Measurements from ENCODE around the gene FHIT. TPM values are rescaled to one million over a fixed set of nuclear protein-coding genes. Genes with fewer than 3 reads are reported as not detected.

Gene FHIT
- total and polyA plus RNA-seq, 2 of the 4 experiments (the other 2 are of a cell fraction), result 0.07 TPM; not detected in 1

GRCh38 chr3:60274098-60274497 lies 977.2 kb downstream of the FHIT start:
- intact Hi-C loops (cut with micrococcal nuclease), result no loop called here

More at GRCh38 chr3:60274098-60274497, 977.2 kb downstream of the FHIT start:
- Histone ChIP-seq H4K20me1 (ENCODE audit: insufficient read depth, low read length) (no peaks in the 10 kb centered on the region), H2BK15ac (ENCODE audit: low read depth, low read length) (no peak overlapping the region), H3K9ac (ENCODE audit: low read depth, low read length) (no peak overlapping the region), H3K9me3 (ENCODE audit: control insufficient read depth, insufficient read depth, low read length) (peaks cover 1% of the 10 kb centered on the region; the same call in 1 of the 2 replicates), H2AK9ac (replicated peaks; ENCODE audit: low read depth, low read length, poor library complexity) (no peak overlapping the region), H2BK20ac (ENCODE audit: low read depth, low read length) (no peak overlapping the region), H4K5ac (ENCODE audit: low read depth, low read length) (no peak overlapping the region), H3K79me1 (ENCODE audit: low read depth in 1 of 2, low read length in 2 of 2) (no peaks in the 10 kb centered on the region), H2BK120ac (ENCODE audit: low read depth, low read length) (no peak overlapping the region), H3K4me3 (ENCODE audit: insufficient read depth, low read depth, low read length) (no peak overlapping the region), H3K9me1 (ENCODE audit: insufficient read depth, low read length) (no peaks in the 10 kb centered on the region), H3K4me2 (ENCODE audit: low read depth, low read length) (no peak overlapping the region), H3K36me3 (ENCODE audit: control insufficient read depth, insufficient read depth, low read length) (no peaks in the 10 kb centered on the region), H3K23ac (ENCODE audit: low read depth, low read length) (no peak overlapping the region), H3K56ac (ENCODE audit: extremely low read depth, insufficient read depth, low read length) (no peak overlapping the region), H4K91ac (ENCODE audit: insufficient read depth, low read depth, low read length) (no peak overlapping the region), H3K27me3 (ENCODE audit: control insufficient read depth, insufficient read depth, low read length) (no peaks in the 10 kb centered on the region), H3K4ac (ENCODE audit: low read depth, low read length) (no peak overlapping the region), H3K27ac (ENCODE audit: insufficient read depth, low read length) (no peak overlapping the region), H4K8ac (ENCODE audit: low read depth in 2 of 2, low read length in 2 of 2) (no peak overlapping the region), H3K18ac (ENCODE audit: low read depth, low read length) (no peak overlapping the region), H2BK5ac (ENCODE audit: low read depth, low read length, poor library complexity, severe bottlenecking) (no peak overlapping the region), H3K14ac (replicated peaks; ENCODE audit: low read depth, low read length) (no peak overlapping the region), H2AK5ac (ENCODE audit: low read depth, low read length) (no peak overlapping the region), H3K4me1 (ENCODE audit: control insufficient read depth, insufficient read depth, low read length) (no peaks in the 10 kb centered on the region), H2AFZ (replicated peaks; ENCODE audit: low read length, poor library complexity) (no peak overlapping the region)
- dilution Hi-C loops (cut with HindIII; ENCODE audit: low sequenced_read_pairs, unreplicated experiment) (no loop called here), in situ Hi-C loops (cut with MboI; ENCODE audit: low sequenced_read_pairs) (no loop called here)
- TF ChIP-seq BHLHE40 (IDR thresholded peaks at IDR 0.05; ENCODE audit: low read depth, low read length) (no peak), RCOR1 (IDR thresholded peaks at IDR 0.05; ENCODE audit: insufficient replicate concordance, low read length) (no peak), POLR2A (IDR thresholded peaks at IDR 0.05; ENCODE audit: low read depth, low read length) (no peak), CEBPB (IDR thresholded peaks at IDR 0.05; ENCODE audit: low read depth, low read length) (no peak), USF2 (IDR thresholded peaks at IDR 0.05; ENCODE audit: low read depth, low read length) (no peak), NFE2L2 (IDR thresholded peaks at IDR 0.05; ENCODE audit: low read depth, low read length) (no peak), MAZ (IDR thresholded peaks at IDR 0.05; ENCODE audit: borderline replicate concordance, low read depth, low read length) (no peak), MXI1 (IDR thresholded peaks at IDR 0.05; ENCODE audit: borderline replicate concordance, low read depth, low read length) (no peak), SMC3 (IDR thresholded peaks at IDR 0.05; ENCODE audit: low read depth, low read length) (no peak), FOS (IDR thresholded peaks at IDR 0.05; ENCODE audit: low read depth, low read length) (no peak), CHD1 (IDR thresholded peaks at IDR 0.05; ENCODE audit: low read depth, low read length) (no peak), RFX5 (IDR thresholded peaks at IDR 0.05; ENCODE audit: low read depth, low read length) (no peak), RAD21 (IDR thresholded peaks at IDR 0.05; ENCODE audit: low read length) (no peak), ELK1 (IDR thresholded peaks at IDR 0.05; ENCODE audit: borderline replicate concordance, low read depth, low read length) (no peak)
- TF ChIP-seq, protein P1, sequence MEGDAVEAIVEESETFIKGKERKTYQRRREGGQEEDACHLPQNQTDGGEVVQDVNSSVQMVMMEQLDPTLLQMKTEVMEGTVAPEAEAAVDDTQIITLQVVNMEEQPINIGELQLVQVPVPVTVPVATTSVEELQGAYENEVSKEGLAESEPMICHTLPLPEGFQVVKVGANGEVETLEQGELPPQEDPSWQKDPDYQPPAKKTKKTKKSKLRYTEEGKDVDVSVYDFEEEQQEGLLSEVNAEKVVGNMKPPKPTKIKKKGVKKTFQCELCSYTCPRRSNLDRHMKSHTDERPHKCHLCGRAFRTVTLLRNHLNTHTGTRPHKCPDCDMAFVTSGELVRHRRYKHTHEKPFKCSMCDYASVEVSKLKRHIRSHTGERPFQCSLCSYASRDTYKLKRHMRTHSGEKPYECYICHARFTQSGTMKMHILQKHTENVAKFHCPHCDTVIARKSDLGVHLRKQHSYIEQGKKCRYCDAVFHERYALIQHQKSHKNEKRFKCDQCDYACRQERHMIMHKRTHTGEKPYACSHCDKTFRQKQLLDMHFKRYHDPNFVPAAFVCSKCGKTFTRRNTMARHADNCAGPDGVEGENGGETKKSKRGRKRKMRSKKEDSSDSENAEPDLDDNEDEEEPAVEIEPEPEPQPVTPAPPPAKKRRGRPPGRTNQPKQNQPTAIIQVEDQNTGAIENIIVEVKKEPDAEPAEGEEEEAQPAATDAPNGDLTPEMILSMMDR (conservative IDR thresholded peaks at IDR 0.05; ENCODE audit: low read depth, low read length), result no peak
- no TSS peak for BruUV-seq (replicated peaks)
- DNase-seq, result no peak
- ATAC-seq (ENCODE audit: low read depth), result no peak
- 60 to 100% methylated on average over 1 of the region's 2 CpGs for WGBS, 2 experiments (ENCODE audit: extremely low coverage in 2 of 2, insufficient read length in 1 of 2)
- POLR2A ChIA-PET (ENCODE audit: unreplicated experiment), result no interaction called here
- CTCF ChIA-PET, result no interaction called here
